Esophagus squamous epithelium (tissue), 5 donors: ENCODE results near the gene NYAP1. TPM values are rescaled to one million over a fixed set of nuclear protein-coding genes. Genes with fewer than 3 reads are reported as not detected.

ENCODE experiments used
- DNase-seq: peaks from one replicate; lab custom pipeline; 2025; lab: John Stamatoyannopoulos, UW
- H3K27ac ChIP-seq, 4 donors: fragments of 200-600 bp; sonication (generic); one replicate each; pipeline ENCODE4 v1.5.1; 2016 to 2019; ENCODE audit warnings: mild to moderate bottlenecking in 1 of 4
- H3K27me3 ChIP-seq, 4 donors: fragments of 200-600 bp; sonication (generic); 1 replicate in 3 of 4; 2 replicates in 1 of 4; pipeline versions ENCODE4 v1.5.1 to v1.6.0; 2017 to 2021; ENCODE audit warnings: antibody characterized with exemption in 1 of 4
- H3K36me3 ChIP-seq, 3 donors: fragments of 200-600 bp; sonication (generic); one replicate each; pipeline ENCODE4 v1.5.1; 2016 to 2019
- H3K4me1 ChIP-seq, 3 donors: fragments of 200-600 bp; sonication (generic); one replicate each; pipeline ENCODE4 v1.5.1; 2017 to 2019
- H3K4me3 ChIP-seq, 4 donors: fragments of 200-600 bp; sonication (generic); 1 replicate in 3 of 4; 2 replicates in 1 of 4; pipeline ENCODE4 v1.5.1; 2016 to 2019; ENCODE audit warnings: mild to moderate bottlenecking in 2 of 4, moderate library complexity in 1 of 4
- H3K9me3 ChIP-seq, 3 donors: fragments of 200-600 bp; sonication (generic); one replicate each; pipeline ENCODE4 v1.5.1; 2016 to 2019
- CTCF ChIP-seq, 6 experiments: fragments of 450-650 bp in 4 of 6; fragments of 200-600 bp in 2 of 6; sonication (generic) in 2 of 6; IDR thresholded peaks; one replicate each; pipeline ENCODE4 v1.5.1; 2016 to 2019; ENCODE audit warnings: antibody characterized with exemption in 6 of 6, mild to moderate bottlenecking in 4 of 6, moderate library complexity in 4 of 6
- POLR2A ChIP-seq, 4 donors: fragments of 450-650 bp; IDR thresholded peaks; one replicate each; pipeline ENCODE4 v1.6.1; 2017; ENCODE audit warnings: antibody characterized with exemption in 4 of 4, mild to moderate bottlenecking in 4 of 4, moderate library complexity in 3 of 4
- WGBS, 2 donors: methylation state at CpG; one replicate each; pipeline ENCODE4 v1.1.5; 2018; 5-methylcytosine and 5-hydroxymethylcytosine counted together
- intact Hi-C: fragments of 100-400 bp; cut with DNase I; formaldehyde crosslinking; loops from one replicate; pipeline ENCODE4 v1.15.0; 2022
- total RNA-seq, 4 donors: library from RNA; depleted of rRNA; stranded (reverse); fragments of >200 nt; gene quantifications; one replicate each; pipeline ENCODE4 v1.1.0, GENCODE V29; 2016
- donor health status: DM: yes; HTN: yes; CAD: no.

The NYAP1 gene
- total RNA-seq, 4 donors from 2014 or later: 0.31 to 1.1 (median 0.57) TPM; not detected in 1

GRCh38 chr7:100475549-100475948, 8.2 kb upstream of the NYAP1 start:
- WGBS, 2 donors: 12 to 34% methylated on average over 4 to 7 of the region's 9 CpGs
- H3K4me1 ChIP-seq: peaks cover 46 to 82% (median 50%) of the 10 kb centered on the region in 3 donors
- no peak for DNase-seq

GRCh38 chr7:100476101-100476780, 7.5 kb upstream of the NYAP1 start:
- Histone ChIP-seq H3K4me3 (peak overlapping the region; percentile 85 to 100 (median 92)), H3K27me3 (no peaks in the 10 kb centered on the region), H3K36me3 (peaks cover 0 to 40% (median 4%) of the 10 kb centered on the region in 3 donors), H3K4me1 (peaks cover 46 to 76% (median 50%) of the 10 kb centered on the region in 3 donors), H3K27ac (peak overlapping the region in 3 of 4 donors; percentile 1 to 98 (median 95)), H3K9me3 (no peaks in the 10 kb centered on the region)
- WGBS, 2 donors: 20 to 21% methylated on average over 4 of the region's 6 CpGs
- DNase-seq: no peak
- TF ChIP-seq POLR2A (IDR thresholded peaks at IDR 0.05): no peak
- no peak for TF ChIP-seq CTCF (IDR thresholded peaks at IDR 0.05)
- intact Hi-C loops: loop anchor here (10.0 kb wide), 1 partner anchor 219 kb away; the partner anchor contains the start of gene GIGYF1

More at GRCh38 chr7:100475549-100475948, 8.2 kb upstream of the NYAP1 start:
- Histone ChIP-seq H3K27ac (peak overlapping the region in 3 of 4 donors; percentile 1 to 98 (median 95)), H3K27me3 (no peaks in the 10 kb centered on the region), H3K9me3 (no peaks in the 10 kb centered on the region), H3K4me3 (peak overlapping the region in 3 of 4 donors; percentile 85 to 97 (median 86)), H3K36me3 (peaks cover 0 to 47% (median 4%) of the 10 kb centered on the region in 3 donors)
- TF ChIP-seq POLR2A (IDR thresholded peaks at IDR 0.05) (no peak), CTCF (IDR thresholded peaks at IDR 0.05) (no peak)
- intact Hi-C loops: loop anchor here (10.0 kb wide), 1 partner anchor 219 kb away; the partner anchor contains the start of gene GIGYF1

GRCh38 chr7:100476903-100477870, 6.5 kb upstream of the NYAP1 start:
- DNase-seq: no peak
- intact Hi-C loops: loop anchor here (10.0 kb wide), 1 partner anchor 218 kb away; the partner anchor contains the start of gene GIGYF1
- 13 to 49% methylated on average over 3 to 4 of the region's 30 CpGs for WGBS, 2 donors

GRCh38 chr7:100477871-100478267, 5.9 kb upstream of the NYAP1 start:
- DNase-seq: no peak
- peaks cover 43 to 69% (median 43%) of the 10 kb centered on the region in 3 donors for H3K4me1 ChIP-seq

More at GRCh38 chr7:100476903-100477870, 6.5 kb upstream of the NYAP1 start:
- H3K27ac ChIP-seq: peak overlapping the region; percentile 92 to 98 (median 94)
- peak overlapping the region; percentile 85 to 100 (median 92) for H3K4me3 ChIP-seq
- H3K9me3 ChIP-seq: no peaks in the 10 kb centered on the region
- no peaks in the 10 kb centered on the region for H3K27me3 ChIP-seq
- no peak for TF ChIP-seq POLR2A (IDR thresholded peaks at IDR 0.05)
- peak in 2 of 6 experiments; percentile 17 to 30 for TF ChIP-seq CTCF (IDR thresholded peaks at IDR 0.05)
- H3K4me1 ChIP-seq: peaks cover 44 to 69% (median 46%) of the 10 kb centered on the region in 3 donors
- peaks cover 0 to 31% (median 4%) of the 10 kb centered on the region in 3 donors for H3K36me3 ChIP-seq

More at GRCh38 chr7:100477871-100478267, 5.9 kb upstream of the NYAP1 start:
- 0% methylated on average over 1 of the region's 16 CpGs for WGBS, 2 donors
- intact Hi-C loops: loop anchor here (10.0 kb wide), 1 partner anchor 217 kb away; the partner anchor contains the start of gene GIGYF1
- Histone ChIP-seq H3K27ac (peak overlapping the region; percentile 92 to 98 (median 94)), H3K36me3 (peaks cover 0 to 24% (median 4%) of the 10 kb centered on the region in 3 donors), H3K27me3 (no peaks in the 10 kb centered on the region), H3K9me3 (no peaks in the 10 kb centered on the region), H3K4me3 (peak overlapping the region; percentile 85 to 100 (median 92))
- no peak for TF ChIP-seq CTCF (IDR thresholded peaks at IDR 0.05)
- no peak for TF ChIP-seq POLR2A (IDR thresholded peaks at IDR 0.05)
